ENCODE results near the gene CXorf65.

Gene CXorf65

GRCh38 chrX:71056867-71057266, 49.7 kb downstream of the CXorf65 start:
- Histone ChIP-seq H3F3A (ENCODE audit: insufficient read depth, low read length) (no peaks in the 10 kb centered on the region), H3K9me3 (ENCODE audit: low read length) (no peaks in the 10 kb centered on the region), H3K79me2 (ENCODE audit: insufficient read depth, low read length) (no peaks in the 10 kb centered on the region)

More at GRCh38 chrX:71056867-71057266, 49.7 kb downstream of the CXorf65 start:
- H3K9ac ChIP-seq (ENCODE audit: low read length): no peak overlapping the region
- TF ChIP-seq EZH2 (IDR thresholded peaks at IDR 0.05; ENCODE audit: borderline replicate concordance, low read length): no peak
- no peak for TF ChIP-seq CTCF (IDR thresholded peaks at IDR 0.05; ENCODE audit: low read length)
- no peak overlapping the region for H3K4me3 ChIP-seq (ENCODE audit: low read depth, low read length, poor library complexity, severe bottlenecking)
- H3K4me2 ChIP-seq (ENCODE audit: low read length): no peak overlapping the region
- peaks cover 3% of the 10 kb centered on the region for H3K36me3 ChIP-seq (ENCODE audit: insufficient read depth, low read length)
- H3K27ac ChIP-seq (ENCODE audit: low read depth, low read length, poor library complexity, severe bottlenecking): no peak overlapping the region
- no peaks in the 10 kb centered on the region for H3K4me1 ChIP-seq (ENCODE audit: insufficient read depth, low read length, severe bottlenecking)
- H2AFZ ChIP-seq (ENCODE audit: low read length): no peak overlapping the region
- no peaks in the 10 kb centered on the region for H4K20me1 ChIP-seq (ENCODE audit: insufficient read depth, low read length)
- no peaks in the 10 kb centered on the region for H3K9me2 ChIP-seq (ENCODE audit: low read depth, low read length)
- H3K27me3 ChIP-seq (ENCODE audit: insufficient read depth, low read length): no peaks in the 10 kb centered on the region
